Activated CD4-positive, alpha-beta T cell treated with anti-CD3 and anti-CD28 coated beads for 36 hours (primary cell): ENCODE measurements around the gene ADAMTSL3. TPM values are rescaled to one million over a fixed set of nuclear protein-coding genes. Genes with fewer than 3 reads are reported as not detected.
"Not testable (repeated sequence)": the region's sequence is repeated elsewhere in the genome, so short reads cannot be mapped to it uniquely, and the experiment has no call there.

Experiments
- ATAC-seq: fragments of 200-7000 bp; cut with Tn5 transposase; one replicate; pipeline ENCODE4 v1.10.0; 2021; ENCODE audit warnings: mild to moderate bottlenecking, moderate library complexity
- CTCF ChIA-PET: fragments of 350-600 bp; sonication (Branson Sonifier 250); formaldehyde crosslinking; loops from one replicate; lab custom pipeline; 2021; ENCODE audit warnings: antibody characterized with exemption; lab: Charles Lee
- POLR2A ChIA-PET: fragments of 350-600 bp; sonication (Branson Sonifier 250); formaldehyde crosslinking; loops from one replicate; lab custom pipeline; 2021; ENCODE audit warnings: antibody characterized with exemption, inconsistent platforms; lab: Charles Lee
- DNase-seq: peaks from one replicate; pipeline ENCODE4 v3.0.0-alpha.2; 2020
- H3K27ac Mint-ChIP-seq: one replicate; pipeline ENCODE4 v1.8.0; 2021; ENCODE audit warnings: mixed read lengths
- H3K27me3 Mint-ChIP-seq: one replicate; pipeline ENCODE4 v1.8.0; 2021; ENCODE audit warnings: mixed read lengths
- H3K36me3 Mint-ChIP-seq: one replicate; pipeline ENCODE4 v1.8.0; 2021; ENCODE audit warnings: low read depth, mixed read lengths
- H3K4me1 Mint-ChIP-seq: one replicate; pipeline ENCODE4 v1.8.0; 2021; ENCODE audit warnings: mixed read lengths
- H3K4me3 Mint-ChIP-seq: one replicate; pipeline ENCODE4 v1.8.0; 2021; ENCODE audit warnings: mild to moderate bottlenecking, moderate library complexity, mixed read lengths
- H3K9me3 Mint-ChIP-seq: one replicate; pipeline ENCODE4 v1.8.0; 2021; ENCODE audit warnings: low read depth, mixed read lengths
- intact Hi-C, 2 experiments: fragments of 100-400 bp; cut with DNase I in 1 of 2; cut with micrococcal nuclease in 1 of 2; formaldehyde crosslinking; loops; one replicate each; pipeline versions ENCODE4 v1.14.2 to v1.15.1; 2022 to 2024; cut with DNase I, micrococcal nuclease
- total RNA-seq, 2 experiments: library from RNA; stranded (reverse); gene quantifications; one replicate each; pipeline ENCODE4 v1.2.3, GENCODE V29; 2021

ADAMTSL3 gene
- total RNA-seq, 2 experiments from 2014 or later, result not detected

DNA sequence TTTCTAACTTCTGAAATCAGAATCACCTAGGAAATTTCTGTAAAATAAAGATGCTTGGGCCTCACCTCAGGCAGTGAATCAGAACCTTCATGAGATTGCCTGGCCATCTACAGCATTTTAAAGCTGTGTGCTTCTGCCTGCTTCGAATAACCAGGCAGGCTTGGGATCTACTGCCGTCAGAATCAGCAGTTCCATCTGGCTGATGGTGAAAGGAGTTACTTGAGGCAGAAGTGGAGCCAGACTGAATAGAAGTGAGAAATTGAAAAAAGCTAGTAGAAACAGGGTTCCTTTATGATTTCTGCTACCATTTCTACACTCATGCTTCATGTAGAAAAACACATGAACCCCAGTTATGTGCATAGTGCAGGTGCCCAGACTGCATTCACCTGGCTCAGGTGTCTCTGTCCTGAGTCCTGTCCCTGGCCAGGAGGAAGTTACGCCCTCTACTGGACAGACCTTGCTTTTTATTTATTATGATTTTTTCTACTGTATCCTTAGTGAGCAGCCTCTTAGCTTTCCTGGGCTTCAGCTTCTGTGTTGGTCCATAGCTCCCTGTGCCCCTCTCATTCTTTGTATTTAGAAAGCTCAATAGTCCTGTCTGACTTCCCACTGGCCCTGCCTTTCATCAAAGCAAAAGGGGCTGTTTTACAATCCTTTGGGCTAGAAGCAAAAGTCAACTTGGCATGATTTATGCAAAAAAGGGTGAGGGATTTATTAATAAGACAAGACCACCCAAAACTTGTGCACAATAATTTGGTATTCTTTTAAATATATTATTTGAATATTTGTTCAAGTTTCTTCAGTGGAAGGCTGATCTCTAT is 380.9 kb downstream of the ADAMTSL3 start:
- H3K9me3 Mint-ChIP-seq, result no peaks in the 10 kb centered on the region
- ATAC-seq (no peak), DNase-seq (peak; percentile 11)
- CTCF ChIA-PET, result interaction anchor here (1.2 kb wide), 1 partner anchor 10 kb away, joined by 4 read pairs; no protein-coding TSS in a partner anchor
- POLR2A ChIA-PET, result no interaction called here
- H3K36me3 Mint-ChIP-seq, result no peaks in the 10 kb centered on the region
- intact Hi-C loops, result loop anchor here in 1 of 2 experiments (1.0 to 10.0 kb wide), 2 partner anchors 469 to 600 kb away; no protein-coding TSS in a partner anchor
- no peaks in the 10 kb centered on the region for H3K4me1 Mint-ChIP-seq
- peaks cover 14% of the 10 kb centered on the region for H3K27me3 Mint-ChIP-seq
- no peak overlapping the region for H3K27ac Mint-ChIP-seq
- H3K4me3 Mint-ChIP-seq, result no peak overlapping the region

DNA sequence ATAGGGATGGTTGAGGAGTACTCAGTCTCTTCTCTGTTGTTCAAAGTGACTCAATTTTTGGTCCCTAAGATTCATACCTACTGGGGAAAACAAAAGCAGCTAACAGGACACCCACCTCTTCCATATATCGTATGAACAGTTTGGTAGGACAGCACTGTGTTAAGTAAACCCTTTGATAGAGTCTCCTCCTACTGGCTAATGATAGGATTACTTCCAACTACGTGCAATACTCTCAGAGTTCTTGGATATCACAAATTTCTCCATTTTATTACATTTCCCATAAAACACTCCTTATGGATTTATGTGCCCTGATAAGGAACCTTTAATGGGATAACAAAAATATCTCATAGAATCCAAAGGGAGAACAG is 381.5 kb downstream of the ADAMTSL3 start:
- Mint-ChIP-seq H3K4me1 (no peaks in the 10 kb centered on the region), H3K9me3 (no peaks in the 10 kb centered on the region), H3K36me3 (no peaks in the 10 kb centered on the region), H3K4me3 (no peak overlapping the region), H3K27ac (no peak overlapping the region), H3K27me3 (peaks cover 14% of the 10 kb centered on the region)
- ATAC-seq (no peak), DNase-seq (no peak)
- ChIA-PET POLR2A (no interaction called here), CTCF (interaction anchor here (1.2 kb wide), 1 partner anchor 11 kb away, joined by 4 read pairs; no protein-coding TSS in a partner anchor)
- intact Hi-C loops, result loop anchor here in 1 of 2 experiments (10.0 kb wide), 1 partner anchor 601 kb away; no protein-coding TSS in a partner anchor

DNA sequence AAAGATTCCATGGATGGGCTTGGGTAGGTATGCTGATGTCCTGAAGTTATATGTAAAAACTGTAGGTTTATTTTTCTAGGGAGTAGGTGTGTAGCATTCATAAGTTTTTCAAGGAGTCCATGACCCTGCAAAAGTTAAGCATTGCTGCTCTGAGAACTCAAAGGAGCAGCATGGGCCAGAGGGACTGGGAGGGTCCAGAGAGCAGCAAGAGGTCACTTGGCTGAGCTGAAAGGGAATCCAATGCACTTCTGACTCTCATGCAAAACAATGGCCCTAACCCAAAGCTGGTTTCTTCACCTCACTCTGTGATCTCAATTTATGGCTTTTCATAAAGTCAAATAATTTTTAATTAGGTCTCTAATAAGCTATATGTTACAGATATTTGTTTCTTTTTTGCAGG is 383.4 kb downstream of the ADAMTSL3 start:
- Mint-ChIP-seq H3K27me3 (peaks cover 18% of the 10 kb centered on the region), H3K27ac (no peak overlapping the region), H3K4me3 (no peak overlapping the region), H3K9me3 (no peaks in the 10 kb centered on the region), H3K36me3 (no peaks in the 10 kb centered on the region), H3K4me1 (no peaks in the 10 kb centered on the region)
- ATAC-seq, result no peak
- DNase-seq, result no peak
- intact Hi-C loops, result loop anchor here in 1 of 2 experiments (10.0 kb wide), 1 partner anchor 602 kb away; no protein-coding TSS in a partner anchor
- POLR2A ChIA-PET, result no interaction called here
- CTCF ChIA-PET, result interaction anchor here (0.8 kb wide), 1 partner anchor 219 kb away, joined by 3 read pairs; no protein-coding TSS in a partner anchor

DNA sequence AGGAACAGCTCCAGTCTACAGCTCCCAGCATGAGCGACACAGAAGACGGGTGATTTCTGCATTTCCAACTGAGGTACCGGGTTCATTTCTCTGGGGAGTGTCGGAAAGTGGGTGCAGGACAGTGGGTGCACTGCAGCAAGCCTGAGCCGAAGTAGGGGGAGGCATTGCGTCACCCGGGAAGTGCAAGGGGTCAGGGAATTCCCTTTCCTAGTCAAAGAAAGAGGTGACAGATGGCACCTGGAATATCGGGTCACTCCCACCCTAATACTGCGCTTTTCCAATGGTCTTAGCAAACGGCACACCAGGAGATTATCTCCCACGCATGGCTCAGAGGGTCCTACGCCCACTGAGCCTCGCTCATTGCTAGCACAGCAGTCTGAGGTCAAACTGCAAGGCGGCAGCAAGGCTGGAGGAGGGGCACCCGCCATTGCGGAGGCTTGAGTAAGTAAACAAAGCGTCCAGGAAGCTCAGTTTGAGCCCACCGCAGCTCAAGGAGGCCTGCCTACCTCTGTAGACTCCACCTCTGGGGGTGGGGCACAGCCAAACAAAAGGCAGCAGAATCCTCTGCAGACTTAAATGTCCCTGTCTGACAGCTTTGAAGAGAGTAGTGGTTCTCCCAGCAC is 388.6 kb downstream of the ADAMTSL3 start:
- CTCF ChIA-PET, intact Hi-C loops, POLR2A ChIA-PET, H3K4me1 Mint-ChIP-seq, H3K36me3 Mint-ChIP-seq, ATAC-seq, H3K4me3 Mint-ChIP-seq, H3K27ac Mint-ChIP-seq, DNase-seq: not testable (repeated sequence)
- H3K27me3 Mint-ChIP-seq, result peaks cover 10% of the 10 kb centered on the region
- H3K9me3 Mint-ChIP-seq, result peaks cover 11% of the 10 kb centered on the region

DNA sequence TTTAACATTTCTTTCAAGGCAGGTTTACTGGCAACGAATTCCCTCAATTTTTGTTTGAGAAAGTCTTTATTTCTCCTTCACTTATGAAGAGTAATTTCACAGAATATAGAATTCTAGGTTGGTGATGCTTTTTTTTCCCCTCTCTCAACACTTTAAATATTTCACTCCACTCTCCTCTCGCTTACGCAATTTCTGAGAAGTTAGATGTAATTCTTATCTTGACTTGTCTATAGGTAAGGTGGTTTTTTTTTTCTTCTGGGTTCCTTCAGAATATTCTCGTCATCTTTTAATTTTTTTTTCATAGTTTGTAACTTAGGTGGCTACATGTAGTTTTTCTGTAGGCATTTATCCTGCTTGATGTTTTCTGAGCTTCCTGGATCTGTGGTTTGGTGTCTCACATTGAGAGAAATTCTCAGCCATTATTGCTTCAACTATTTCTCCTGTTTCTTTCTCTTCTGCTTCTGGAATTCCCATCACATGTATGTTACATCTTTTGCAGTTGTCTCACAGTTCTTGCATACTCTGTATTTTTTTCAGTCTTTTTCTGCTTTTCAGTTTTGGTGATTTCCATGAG is 392.2 kb downstream of the ADAMTSL3 start:
- intact Hi-C loops, result no loop called here
- ATAC-seq, result no peak
- ChIA-PET POLR2A (no interaction called here), CTCF (no interaction called here)
- no peak for DNase-seq
- Mint-ChIP-seq H3K27me3 (peaks cover 8% of the 10 kb centered on the region), H3K36me3 (no peaks in the 10 kb centered on the region), H3K27ac (no peak overlapping the region), H3K4me3 (no peak overlapping the region), H3K9me3 (peaks cover 11% of the 10 kb centered on the region), H3K4me1 (no peaks in the 10 kb centered on the region)

DNA sequence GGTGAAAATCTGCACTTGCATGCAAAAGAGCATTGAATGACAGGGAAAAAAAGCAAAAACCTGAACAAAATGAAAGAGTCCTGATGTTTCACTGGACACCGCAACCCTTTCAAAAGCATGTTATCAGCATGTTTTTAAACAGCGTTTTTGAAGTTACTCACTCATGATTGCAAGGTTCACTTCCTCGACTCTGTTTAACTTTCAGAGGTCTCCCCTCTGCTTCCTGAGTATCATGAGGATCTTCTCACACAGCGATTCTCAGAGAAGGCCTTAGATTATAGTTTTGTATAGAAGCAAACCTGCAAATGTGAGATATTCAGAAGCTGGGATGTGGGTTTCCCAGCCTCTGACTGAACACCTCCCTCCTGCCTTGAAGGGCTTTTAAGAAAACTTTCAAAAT is 395.6 kb downstream of the ADAMTSL3 start:
- ATAC-seq, DNase-seq, H3K4me3 Mint-ChIP-seq, H3K36me3 Mint-ChIP-seq, intact Hi-C loops, H3K27ac Mint-ChIP-seq, H3K4me1 Mint-ChIP-seq, POLR2A ChIA-PET, H3K27me3 Mint-ChIP-seq: not testable (repeated sequence)
- peaks cover 11% of the 10 kb centered on the region for H3K9me3 Mint-ChIP-seq
- CTCF ChIA-PET, result interaction anchor here (0.7 kb wide), 1 partner anchor 82 kb away, joined by 3 read pairs; no protein-coding TSS in a partner anchor

DNA sequence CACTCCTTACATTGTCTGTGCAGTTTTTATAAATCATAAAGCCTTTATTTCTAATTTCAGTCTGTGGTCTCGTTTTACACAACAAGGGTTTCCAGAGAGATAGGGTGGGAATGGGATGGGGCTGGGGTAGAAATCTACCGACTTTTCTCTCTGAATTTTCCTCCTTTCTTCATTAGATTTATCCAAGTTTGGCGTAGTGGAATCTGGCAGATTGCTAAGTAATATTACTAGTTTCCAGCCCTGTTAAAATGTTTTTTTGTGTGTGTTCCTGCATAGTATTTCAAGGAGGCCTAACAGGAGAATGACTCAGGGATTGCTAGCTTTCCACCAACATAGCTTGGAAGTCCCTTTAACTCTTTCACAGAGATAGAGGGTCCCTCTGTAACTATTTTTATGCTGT is 396.2 kb downstream of the ADAMTSL3 start:
- DNase-seq (no peak), ATAC-seq (no peak)
- intact Hi-C loops, result no loop called here
- POLR2A ChIA-PET, result no interaction called here
- CTCF ChIA-PET, result no interaction called here
- Mint-ChIP-seq H3K27me3 (peaks cover 10% of the 10 kb centered on the region), H3K27ac (no peak overlapping the region), H3K36me3 (no peaks in the 10 kb centered on the region), H3K9me3 (peaks cover 11% of the 10 kb centered on the region), H3K4me3 (no peak overlapping the region), H3K4me1 (no peaks in the 10 kb centered on the region)

DNA sequence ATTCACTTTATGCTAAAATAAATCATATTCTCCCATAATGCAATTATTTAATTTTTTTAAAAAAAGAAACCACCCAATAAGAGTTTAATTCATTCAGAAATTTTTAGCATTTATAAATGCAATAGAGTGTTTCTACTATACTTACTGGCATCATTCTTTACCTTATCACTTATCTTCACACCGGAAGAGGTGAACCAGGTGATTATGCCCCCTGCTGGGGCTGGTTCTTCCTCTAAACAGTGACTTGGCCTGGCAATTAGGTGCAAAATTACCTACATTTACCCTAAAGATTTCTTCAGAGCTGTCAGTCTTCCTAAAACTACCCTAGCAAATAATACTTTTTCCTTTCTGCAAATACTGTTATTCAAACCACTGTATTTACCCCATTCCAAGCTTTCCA is 397.2 kb downstream of the ADAMTSL3 start:
- H3K27me3 Mint-ChIP-seq, H3K4me1 Mint-ChIP-seq, DNase-seq, CTCF ChIA-PET, H3K27ac Mint-ChIP-seq, intact Hi-C loops, H3K9me3 Mint-ChIP-seq, H3K4me3 Mint-ChIP-seq, H3K36me3 Mint-ChIP-seq, POLR2A ChIA-PET, ATAC-seq: not testable (repeated sequence)

DNA sequence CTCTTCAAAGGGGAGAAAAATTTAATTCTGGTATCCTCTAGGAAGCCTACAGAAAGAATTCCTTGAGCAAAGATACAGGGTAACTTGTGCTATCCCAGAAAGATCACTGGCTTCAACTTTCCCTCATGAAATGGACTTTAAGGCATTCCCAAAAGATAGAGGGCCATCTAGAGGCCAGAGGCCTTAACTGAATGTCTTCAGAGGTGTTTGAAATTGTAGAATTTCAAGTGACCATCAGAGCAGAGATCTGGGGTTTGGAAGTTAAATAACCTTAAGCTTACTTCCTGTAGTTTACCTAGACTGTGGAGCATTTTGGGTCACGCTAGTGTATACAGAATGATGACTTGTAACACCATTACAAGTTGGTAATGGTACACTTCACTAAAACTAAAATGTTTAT is 400.6 kb downstream of the ADAMTSL3 start:
- CTCF ChIA-PET, result interaction anchor here (0.7 kb wide), 1 partner anchor 25 kb away, joined by 3 read pairs; no protein-coding TSS in a partner anchor
- H3K36me3 Mint-ChIP-seq, H3K4me3 Mint-ChIP-seq, H3K27ac Mint-ChIP-seq, H3K9me3 Mint-ChIP-seq, DNase-seq, ATAC-seq, POLR2A ChIA-PET, intact Hi-C loops, H3K4me1 Mint-ChIP-seq: not testable (repeated sequence)
- H3K27me3 Mint-ChIP-seq, result peaks cover 14% of the 10 kb centered on the region

DNA sequence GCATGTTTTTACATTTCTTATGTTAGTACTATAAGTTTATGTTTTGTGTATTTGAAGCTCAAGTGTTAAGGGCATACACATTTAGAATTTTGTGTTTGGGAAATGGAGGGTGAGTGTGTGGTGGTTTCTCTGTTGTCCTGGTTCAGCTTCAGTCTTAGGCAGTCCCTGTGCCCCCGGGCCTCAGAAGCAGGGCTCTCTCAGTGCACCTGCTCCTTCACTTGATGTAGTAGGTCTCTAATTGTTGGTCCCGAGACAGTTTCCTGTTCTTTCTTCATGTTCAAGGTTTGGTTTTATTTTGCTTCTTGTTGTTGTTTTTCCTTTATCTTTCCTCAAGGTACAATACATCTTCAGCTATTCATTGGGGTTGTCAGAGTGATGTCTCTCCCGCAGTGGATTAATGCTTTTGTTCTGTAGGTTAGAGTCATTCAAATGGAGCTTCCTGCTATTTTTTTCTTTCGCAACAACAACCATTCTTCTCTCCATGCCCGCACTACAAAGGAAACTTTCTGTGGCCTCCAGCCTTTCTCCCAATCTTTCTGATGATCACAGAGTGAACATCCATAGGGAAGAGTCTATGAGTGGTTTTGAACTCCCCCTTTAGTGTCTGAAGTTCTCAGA is 403.9 kb downstream of the ADAMTSL3 start:
- ChIA-PET CTCF (no interaction called here), POLR2A (no interaction called here)
- Mint-ChIP-seq H3K27me3 (peaks cover 14% of the 10 kb centered on the region), H3K4me1 (no peaks in the 10 kb centered on the region), H3K4me3 (no peak overlapping the region), H3K9me3 (peaks cover 10% of the 10 kb centered on the region), H3K36me3 (no peaks in the 10 kb centered on the region), H3K27ac (no peak overlapping the region)
- DNase-seq, result no peak
- intact Hi-C loops, result no loop called here
- ATAC-seq, result no peak

DNA sequence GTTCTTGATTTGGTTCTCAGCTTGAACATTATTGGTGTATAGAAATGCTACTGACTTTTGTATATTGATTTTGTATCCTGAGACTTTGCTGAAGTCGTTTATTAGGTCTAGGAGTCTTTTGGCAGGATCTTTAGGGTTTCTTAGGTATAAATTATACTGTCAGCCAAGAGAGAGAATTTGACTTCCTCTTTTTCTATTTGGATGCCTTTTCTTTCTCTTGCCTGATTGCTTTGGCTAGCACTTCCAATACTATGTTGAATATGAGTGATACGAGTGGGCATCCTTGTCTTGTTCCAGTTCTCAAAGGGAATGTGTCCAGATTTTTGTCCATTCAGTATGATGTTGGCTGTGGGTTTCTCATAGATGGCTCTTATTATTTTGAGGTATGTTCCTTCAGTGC is 409.8 kb downstream of the ADAMTSL3 start:
- POLR2A ChIA-PET, H3K27ac Mint-ChIP-seq, DNase-seq, H3K27me3 Mint-ChIP-seq, H3K36me3 Mint-ChIP-seq, H3K4me3 Mint-ChIP-seq, intact Hi-C loops, CTCF ChIA-PET, ATAC-seq, H3K4me1 Mint-ChIP-seq: not testable (repeated sequence)
- peaks cover 12% of the 10 kb centered on the region for H3K9me3 Mint-ChIP-seq
